ENCODE data around the gene NRXN3. TPM values are rescaled to one million over a fixed set of nuclear protein-coding genes. Genes with fewer than 3 reads are reported as not detected.
A peak's percentile ranks its signal among the peaks of the same experiment; 100 is the strongest.
"Not testable (repeated sequence)": the region's sequence is repeated elsewhere in the genome, so short reads cannot be mapped to it uniquely, and the experiment has no call there.

Gene NRXN3
- total RNA-seq, 2 experiments from 2014 or later: not detected

GRCh38 chr14:78985668-78986381, 815.7 kb downstream of the NRXN3 start:
- H3K36me3 Mint-ChIP-seq (ENCODE audit: low read depth): no peaks in the 10 kb centered on the region
- POLR2A ChIA-PET: no interaction called here
- H3K9me3 Mint-ChIP-seq: no peaks in the 10 kb centered on the region
- H3K27me3 Mint-ChIP-seq: no peaks in the 10 kb centered on the region
- CTCF ChIA-PET: no interaction called here
- H3K4me3 Mint-ChIP-seq: no peak overlapping the region
- H3K27ac Mint-ChIP-seq: no peak overlapping the region
- no peak for DNase-seq
- no peaks in the 10 kb centered on the region for H3K4me1 Mint-ChIP-seq

DNA sequence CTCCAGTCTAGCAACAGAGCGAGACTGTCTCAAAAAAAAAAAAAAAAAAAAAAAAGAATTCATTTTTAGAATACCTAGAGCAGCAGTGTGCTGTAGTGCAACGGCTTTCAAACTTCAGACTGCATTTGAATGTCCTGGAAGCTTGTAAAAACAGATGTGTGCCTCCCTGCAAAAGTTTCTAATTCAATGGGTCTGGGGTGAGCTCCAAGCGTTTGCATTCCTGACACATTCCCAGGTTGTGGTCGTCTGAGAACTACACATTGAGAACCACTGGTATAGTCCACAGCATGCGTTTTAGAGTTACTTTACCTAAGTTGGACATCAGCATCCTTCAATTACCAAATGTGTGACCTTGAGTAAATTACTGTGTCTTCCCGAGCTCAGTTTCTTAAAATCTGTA, 816.8 kb downstream of the NRXN3 start:
- POLR2A ChIA-PET: no interaction called here
- H3K27ac Mint-ChIP-seq: no peak overlapping the region
- CTCF ChIA-PET: no interaction called here
- no peak overlapping the region for H3K4me3 Mint-ChIP-seq
- no peaks in the 10 kb centered on the region for H3K36me3 Mint-ChIP-seq (ENCODE audit: low read depth)
- H3K27me3 Mint-ChIP-seq: no peaks in the 10 kb centered on the region
- no peak for DNase-seq
- no peaks in the 10 kb centered on the region for H3K4me1 Mint-ChIP-seq
- no peaks in the 10 kb centered on the region for H3K9me3 Mint-ChIP-seq

DNA sequence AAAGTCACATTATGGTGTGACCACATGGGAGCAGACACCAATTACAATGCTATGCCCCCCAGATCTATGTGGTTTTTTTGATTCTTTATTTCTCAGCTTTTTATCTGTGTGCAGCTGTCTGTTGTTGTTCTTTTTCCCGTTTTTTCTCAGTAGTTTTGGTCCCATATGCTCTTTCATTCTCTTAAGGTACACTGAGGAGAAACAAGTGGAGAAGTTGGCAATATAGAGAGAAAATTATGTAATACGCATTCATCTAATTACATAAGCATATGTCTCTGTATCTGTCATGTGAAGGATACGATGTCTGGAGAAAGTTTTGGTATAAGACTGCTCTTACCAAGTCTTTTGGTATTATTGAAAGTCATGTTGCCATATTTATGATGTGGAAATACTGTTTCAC, 819.0 kb downstream of the NRXN3 start:
- no peak for DNase-seq
- CTCF ChIA-PET: no interaction called here
- Mint-ChIP-seq H3K4me1 (no peaks in the 10 kb centered on the region), H3K36me3 (ENCODE audit: low read depth) (no peaks in the 10 kb centered on the region), H3K9me3 (no peaks in the 10 kb centered on the region), H3K4me3 (no peak overlapping the region), H3K27ac (no peak overlapping the region), H3K27me3 (no peaks in the 10 kb centered on the region)
- POLR2A ChIA-PET: no interaction called here

DNA sequence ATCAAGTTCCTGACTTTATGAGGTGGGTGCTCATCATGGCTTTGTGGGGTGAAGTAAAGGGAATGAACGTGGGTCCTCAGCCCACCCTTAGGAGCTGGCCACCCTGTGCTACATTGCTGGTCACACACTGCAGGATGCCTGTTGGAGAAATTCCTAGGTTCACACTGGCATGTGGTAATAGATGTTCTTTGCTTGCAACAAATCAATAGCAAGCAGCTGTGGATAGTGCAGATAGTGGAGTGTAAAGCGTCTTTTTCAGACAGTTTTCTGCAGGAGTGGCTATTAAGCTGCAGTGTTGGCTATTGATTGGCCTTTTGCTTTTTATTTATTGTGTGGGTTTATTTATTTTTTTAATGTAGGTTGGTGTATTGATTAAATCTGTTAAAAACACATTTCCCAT, 822.7 kb downstream of the NRXN3 start:
- DNase-seq: no peak
- POLR2A ChIA-PET: no interaction called here

DNA sequence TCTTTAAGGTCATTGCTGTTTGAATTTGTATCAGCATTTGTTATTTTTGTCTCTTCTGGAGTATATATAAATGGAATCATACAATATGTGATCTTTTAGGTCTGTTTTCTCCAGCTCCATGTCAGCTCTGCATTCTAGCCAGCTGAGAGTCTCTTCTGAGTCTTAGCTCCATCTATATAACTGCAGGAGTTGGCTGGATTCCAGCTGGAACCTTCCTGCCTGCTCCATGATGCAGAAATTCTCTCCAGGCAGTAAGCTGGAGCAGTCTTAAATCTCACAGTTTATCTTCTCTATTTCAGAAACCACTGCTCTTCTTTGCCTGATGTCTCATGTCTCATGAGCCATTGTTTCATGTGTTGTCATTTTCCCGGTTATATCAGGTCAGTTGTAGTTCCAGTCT, 827.6 kb downstream of the NRXN3 start:
- Mint-ChIP-seq H3K4me1 (no peaks in the 10 kb centered on the region), H3K27me3 (no peaks in the 10 kb centered on the region), H3K9me3 (no peaks in the 10 kb centered on the region), H3K36me3 (ENCODE audit: low read depth) (no peaks in the 10 kb centered on the region), H3K4me3 (no peak overlapping the region), H3K27ac (no peak overlapping the region)
- ChIA-PET POLR2A (no interaction called here), CTCF (interaction anchor here (0.6 kb wide), 1 partner anchor 715 kb away, joined by 4 read pairs; no protein-coding TSS in a partner anchor)
- DNase-seq: no peak

More for the DNA sequence above, 822.7 kb downstream of the NRXN3 start:
- Mint-ChIP-seq H3K4me3 (no peak overlapping the region), H3K9me3 (no peaks in the 10 kb centered on the region), H3K27me3 (no peaks in the 10 kb centered on the region), H3K4me1 (no peaks in the 10 kb centered on the region), H3K36me3 (ENCODE audit: low read depth) (no peaks in the 10 kb centered on the region), H3K27ac (no peak overlapping the region)
- CTCF ChIA-PET: no interaction called here

DNA sequence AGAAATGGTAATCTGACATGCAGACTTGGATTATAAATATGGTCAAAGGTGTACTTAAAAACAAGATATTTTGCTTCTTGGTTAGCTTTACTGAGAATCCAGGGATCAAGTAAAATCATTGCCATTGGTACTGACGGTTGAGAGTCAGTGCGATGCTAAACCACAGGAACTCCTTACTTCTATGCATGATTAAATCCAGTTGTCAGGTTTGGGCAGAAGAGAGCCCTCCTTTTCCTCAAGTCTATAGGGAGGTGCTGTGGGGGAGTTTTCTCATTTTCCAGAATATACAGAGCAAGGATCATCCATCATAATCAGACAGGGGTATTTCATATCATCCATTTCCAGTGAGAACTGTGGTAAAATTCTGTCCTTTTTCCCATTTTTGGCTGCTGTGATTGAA, 839.1 kb downstream of the NRXN3 start:
- DNase-seq: no peak
- Mint-ChIP-seq H3K4me3 (no peak overlapping the region), H3K27me3 (no peaks in the 10 kb centered on the region), H3K4me1 (no peaks in the 10 kb centered on the region), H3K27ac (no peak overlapping the region), H3K9me3 (no peaks in the 10 kb centered on the region), H3K36me3 (ENCODE audit: low read depth) (no peaks in the 10 kb centered on the region)
- CTCF ChIA-PET: no interaction called here
- POLR2A ChIA-PET: no interaction called here

- Mint-ChIP-seq H3K9me3 (no peaks in the 10 kb centered on the region), H3K4me1 (no peaks in the 10 kb centered on the region), H3K27ac (no peak overlapping the region), H3K27me3 (no peaks in the 10 kb centered on the region), H3K4me3 (no peak overlapping the region), H3K36me3 (ENCODE audit: low read depth) (no peaks in the 10 kb centered on the region)
- peak; percentile 26 for DNase-seq
- ChIA-PET CTCF (no interaction called here), POLR2A (no interaction called here)
These were observed 841.1 kb downstream of the NRXN3 start for GRCh38 chr14:79011091-79011919.

GRCh38 chr14:79011920-79012204, 841.7 kb downstream of the NRXN3 start:
- Mint-ChIP-seq H3K4me3 (no peak overlapping the region), H3K27ac (no peak overlapping the region), H3K4me1 (no peaks in the 10 kb centered on the region), H3K9me3 (no peaks in the 10 kb centered on the region), H3K27me3 (no peaks in the 10 kb centered on the region), H3K36me3 (ENCODE audit: low read depth) (no peaks in the 10 kb centered on the region)
- ChIA-PET POLR2A (no interaction called here), CTCF (no interaction called here)
- DNase-seq: no peak

DNA sequence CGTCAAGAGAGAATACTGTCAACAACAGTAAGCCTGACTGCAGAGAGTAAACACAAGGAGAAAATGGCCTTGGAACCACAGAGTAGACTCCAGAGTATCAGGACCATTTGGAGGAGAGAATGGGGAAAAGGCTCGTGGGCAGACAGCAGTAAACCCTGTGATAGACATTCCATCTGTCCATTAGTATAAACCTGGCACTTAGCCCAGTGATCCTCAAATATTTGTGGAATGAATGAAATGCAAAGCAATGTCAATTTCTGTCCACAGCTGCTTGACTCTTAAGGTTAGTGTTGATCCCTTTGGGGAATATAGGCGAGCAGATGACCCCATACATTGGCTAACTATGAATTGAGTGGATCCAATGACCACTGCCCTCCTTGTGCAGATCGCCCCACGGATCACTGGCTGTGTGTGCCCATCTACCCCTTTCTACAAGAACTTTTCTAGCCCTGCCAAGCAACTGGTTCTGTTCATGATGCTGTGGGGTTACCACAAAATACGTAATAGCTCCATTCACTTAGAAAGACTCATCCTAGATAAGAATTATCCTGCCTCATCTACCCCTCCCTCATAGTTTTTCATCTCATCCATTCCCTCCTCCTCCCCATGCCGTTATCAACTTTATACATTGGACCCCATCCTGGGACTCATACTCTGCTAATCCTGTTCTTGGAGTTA, 846.8 kb downstream of the NRXN3 start:
- H3K27ac Mint-ChIP-seq: no peak overlapping the region
- DNase-seq: no peak
- ChIA-PET POLR2A (no interaction called here), CTCF (no interaction called here)
- H3K4me3 Mint-ChIP-seq: no peak overlapping the region
- H3K27me3 Mint-ChIP-seq: no peaks in the 10 kb centered on the region
- no peaks in the 10 kb centered on the region for H3K36me3 Mint-ChIP-seq (ENCODE audit: low read depth)
- no peaks in the 10 kb centered on the region for H3K9me3 Mint-ChIP-seq
- H3K4me1 Mint-ChIP-seq: no peaks in the 10 kb centered on the region

DNA sequence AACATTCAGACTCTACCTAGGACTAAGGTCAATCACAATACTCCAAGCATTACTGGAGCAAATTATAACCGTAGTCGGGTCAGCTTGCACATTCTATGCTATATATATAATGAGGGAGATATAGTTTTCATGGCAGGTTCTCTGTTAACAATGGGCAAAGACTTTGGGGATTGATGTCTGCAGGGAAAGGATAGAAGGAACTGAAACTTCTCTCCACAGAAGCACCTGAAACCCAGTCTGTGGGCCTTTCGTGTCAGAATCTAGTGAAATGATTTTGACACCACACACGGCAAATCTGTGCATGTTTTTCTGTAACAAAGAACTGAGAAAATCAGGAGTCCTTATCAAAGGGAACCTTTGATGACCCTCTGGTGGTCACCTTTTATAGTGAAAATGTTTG, 847.4 kb downstream of the NRXN3 start:
- no peaks in the 10 kb centered on the region for H3K4me1 Mint-ChIP-seq
- no peak overlapping the region for H3K4me3 Mint-ChIP-seq

GRCh38 chr14:79018836-79019235, 848.7 kb downstream of the NRXN3 start:
- Mint-ChIP-seq H3K36me3 (ENCODE audit: low read depth) (no peaks in the 10 kb centered on the region), H3K9me3 (no peaks in the 10 kb centered on the region), H3K4me3 (no peak overlapping the region), H3K27ac (no peak overlapping the region), H3K27me3 (no peaks in the 10 kb centered on the region), H3K4me1 (no peaks in the 10 kb centered on the region)
- DNase-seq: no peak
- CTCF ChIA-PET: no interaction called here
- POLR2A ChIA-PET: no interaction called here

More for the DNA sequence above, 847.4 kb downstream of the NRXN3 start:
- POLR2A ChIA-PET: no interaction called here
- Mint-ChIP-seq H3K9me3 (no peaks in the 10 kb centered on the region), H3K27ac (no peak overlapping the region), H3K36me3 (ENCODE audit: low read depth) (no peaks in the 10 kb centered on the region), H3K27me3 (no peaks in the 10 kb centered on the region)
- CTCF ChIA-PET: no interaction called here
- DNase-seq: no peak

- H3K4me1 Mint-ChIP-seq; H3K4me3 Mint-ChIP-seq; H3K9me3 Mint-ChIP-seq; H3K36me3 Mint-ChIP-seq (ENCODE audit: low read depth); POLR2A ChIA-PET; CTCF ChIA-PET; H3K27ac Mint-ChIP-seq; H3K27me3 Mint-ChIP-seq; DNase-seq: not testable (repeated sequence)
These were observed 849.7 kb downstream of the NRXN3 start for GRCh38 chr14:79019898-79020297.

DNA sequence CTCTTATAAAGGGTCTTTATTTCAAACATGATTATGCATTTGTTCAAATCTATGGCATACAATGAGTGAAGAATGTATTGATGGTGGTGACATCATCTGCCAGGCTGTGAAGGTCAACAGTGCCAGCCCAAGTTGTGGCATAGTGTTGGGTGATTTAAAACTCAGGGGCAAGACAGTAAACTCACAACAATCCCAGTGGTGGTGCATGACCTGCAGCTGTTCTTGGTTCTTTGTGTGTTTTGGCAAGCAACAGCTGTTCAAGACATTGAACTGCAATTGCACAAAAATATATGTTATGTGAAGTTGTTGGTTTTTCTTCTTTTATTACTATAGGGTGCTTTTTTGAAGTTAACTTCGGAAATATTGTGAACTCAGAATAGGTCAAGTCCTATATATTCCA, 851.6 kb downstream of the NRXN3 start:
- no peak for DNase-seq
- ChIA-PET CTCF (no interaction called here), POLR2A (no interaction called here)
- no peak overlapping the region for H3K4me3 Mint-ChIP-seq
- H3K9me3 Mint-ChIP-seq: no peaks in the 10 kb centered on the region
- no peaks in the 10 kb centered on the region for H3K27me3 Mint-ChIP-seq
- H3K27ac Mint-ChIP-seq: no peak overlapping the region
- H3K36me3 Mint-ChIP-seq (ENCODE audit: low read depth): no peaks in the 10 kb centered on the region
- no peaks in the 10 kb centered on the region for H3K4me1 Mint-ChIP-seq

- Mint-ChIP-seq H3K27ac (no peak overlapping the region), H3K36me3 (ENCODE audit: low read depth) (no peaks in the 10 kb centered on the region), H3K9me3 (no peaks in the 10 kb centered on the region), H3K4me1 (no peaks in the 10 kb centered on the region), H3K4me3 (no peak overlapping the region), H3K27me3 (no peaks in the 10 kb centered on the region)
- DNase-seq: no peak
- ChIA-PET POLR2A (no interaction called here), CTCF (no interaction called here)
These were observed 857.0 kb downstream of the NRXN3 start for GRCh38 chr14:79027138-79027537.
